ENCODE data around the gene DUSP8.

Gene DUSP8

GRCh38 chr11:1531449-1532013 is 40.5 kb downstream of the DUSP8 start:
- no peak for DNase-seq

GRCh38 chr11:1530686-1531448 is 41.2 kb downstream of the DUSP8 start:
- no peak for DNase-seq

GRCh38 chr11:1529774-1530173 is 42.3 kb downstream of the DUSP8 start:
- DNase-seq = no peak

- DNase-seq = no peak
These were observed 42.8 kb downstream of the DUSP8 start for GRCh38 chr11:1529286-1529685.

- DNase-seq = no peak
These were observed 43.4 kb downstream of the DUSP8 start for GRCh38 chr11:1528710-1529109.

- DNase-seq = no peak
These were observed 45.3 kb downstream of the DUSP8 start for GRCh38 chr11:1526785-1527184.

- no peak for DNase-seq
These were observed 48.3 kb downstream of the DUSP8 start for GRCh38 chr11:1523779-1524178.

GRCh38 chr11:1523077-1523476 is 49.0 kb downstream of the DUSP8 start:
- no peak for DNase-seq

- no peak for DNase-seq
These were observed 50.0 kb downstream of the DUSP8 start for GRCh38 chr11:1522081-1522424.

GRCh38 chr11:1521382-1522080 is 50.5 kb downstream of the DUSP8 start:
- no peak for DNase-seq

- no peak for DNase-seq
These were observed 51.3 kb downstream of the DUSP8 start for GRCh38 chr11:1520663-1521267.

- DNase-seq = no peak
These were observed 51.8 kb downstream of the DUSP8 start for GRCh38 chr11:1520209-1520662.

- DNase-seq = no peak
These were observed 52.8 kb downstream of the DUSP8 start for GRCh38 chr11:1519028-1520010.

GRCh38 chr11:1518301-1518700 is 53.8 kb downstream of the DUSP8 start:
- DNase-seq = no peak

GRCh38 chr11:1517117-1518005 is 54.7 kb downstream of the DUSP8 start:
- DNase-seq = no peak

GRCh38 chr11:1516273-1517067 is 55.6 kb downstream of the DUSP8 start:
- DNase-seq = no peak

- peak; percentile 88 for DNase-seq
These were observed 56.7 kb downstream of the DUSP8 start for GRCh38 chr11:1515082-1516060.

GRCh38 chr11:1514336-1515061 is 57.6 kb downstream of the DUSP8 start:
- no peak for DNase-seq

All from femur (tissue), 1 donor.